H9 (cell line): ENCODE results near the gene AGBL3. TPM values are rescaled to one million over a fixed set of nuclear protein-coding genes. Genes with fewer than 3 reads are reported as not detected.

Experiments
- DNase-seq: peaks from one replicate; pipeline ENCODE4 v3.0.0-alpha.2; 2017
- H2AFZ ChIP-seq: one replicate; pipeline ENCODE4 v1.6.1; 2013; ENCODE audit warnings: mild to moderate bottlenecking, low read length, control low read depth, moderate library complexity
- H2AK5ac ChIP-seq: 2 replicates; pipeline ENCODE4 v1.6.1; 2013; ENCODE audit warnings: low read length, control low read depth, mixed read lengths; ENCODE audit not compliant: insufficient read length
- H2BK120ac ChIP-seq: one replicate; pipeline ENCODE4 v1.6.1; 2013; ENCODE audit warnings: low read depth, mild to moderate bottlenecking, low read length, control low read depth, inconsistent platforms; ENCODE audit not compliant: poor library complexity, severe bottlenecking
- H2BK12ac ChIP-seq: 2 replicates; pipeline ENCODE4 v1.6.1; 2013; ENCODE audit warnings: low read length, control low read depth, mixed read lengths, low read depth; ENCODE audit not compliant: insufficient read length
- H2BK15ac ChIP-seq: 2 replicates; pipeline ENCODE4 v1.6.1; 2013; ENCODE audit warnings: low read depth, low read length, control low read depth
- H2BK20ac ChIP-seq: one replicate; pipeline ENCODE4 v1.6.1; 2013; ENCODE audit warnings: low read depth, mild to moderate bottlenecking, low read length, control low read depth, inconsistent platforms; ENCODE audit not compliant: poor library complexity, severe bottlenecking
- H2BK5ac ChIP-seq: 2 replicates; pipeline ENCODE4 v1.6.1; 2013; ENCODE audit warnings: low read length, control low read depth, mixed read lengths; ENCODE audit not compliant: insufficient read length
- H3K14ac ChIP-seq: 2 replicates; pipeline ENCODE4 v1.6.1; 2013; ENCODE audit warnings: low read length, control low read depth; ENCODE audit not compliant: insufficient read depth
- H3K18ac ChIP-seq: 2 replicates; pipeline ENCODE4 v1.6.1; 2013; ENCODE audit warnings: low read depth, mild to moderate bottlenecking, mixed read lengths, low read length, control low read depth; ENCODE audit not compliant: insufficient read length
- H3K23ac ChIP-seq: 2 replicates; pipeline ENCODE4 v1.6.1; 2013; ENCODE audit warnings: low read length, control low read depth, mixed read lengths, low read depth; ENCODE audit not compliant: insufficient read length
- H3K23me2 ChIP-seq: 2 replicates; pipeline ENCODE4 v1.6.1; 2013; ENCODE audit warnings: low read depth, mild to moderate bottlenecking, mixed read lengths, low read length, control low read depth; ENCODE audit not compliant: insufficient read length, poor library complexity, severe bottlenecking
- H3K27ac ChIP-seq: 2 replicates; pipeline ENCODE4 v1.5.1; 2013; ENCODE audit warnings: low read length, control low read depth, mixed read lengths, low read depth; ENCODE audit not compliant: insufficient read length
- H3K27me3 ChIP-seq: 2 replicates; pipeline ENCODE4 v1.6.1; 2013; ENCODE audit warnings: low read length, control low read depth, inconsistent platforms; ENCODE audit not compliant: insufficient read depth
- H3K4ac ChIP-seq: 2 replicates; pipeline ENCODE4 v1.6.1; 2013; ENCODE audit warnings: low read depth, mild to moderate bottlenecking, control low read depth, inconsistent platforms, low read length, moderate library complexity
- H3K4me1 ChIP-seq: 2 replicates; pipeline ENCODE4 v1.6.1; 2013; ENCODE audit warnings: low read length, control low read depth, inconsistent platforms; ENCODE audit not compliant: insufficient read depth
- H3K4me2 ChIP-seq: 2 replicates; pipeline ENCODE4 v1.6.1; 2013; ENCODE audit warnings: low read length, control low read depth, mixed read lengths; ENCODE audit not compliant: insufficient read length, insufficient read depth
- H3K56ac ChIP-seq: 2 replicates; pipeline ENCODE4 v1.6.1; 2013; ENCODE audit warnings: low read depth, mild to moderate bottlenecking, mixed read lengths, low read length, control low read depth; ENCODE audit not compliant: insufficient read length
- H3K79me1 ChIP-seq: 2 replicates; pipeline ENCODE4 v1.6.1; 2013; ENCODE audit warnings: low read depth, mild to moderate bottlenecking, moderate library complexity, low read length, control low read depth, inconsistent platforms; ENCODE audit not compliant: insufficient read depth, poor library complexity, severe bottlenecking
- H3K79me2 ChIP-seq: 2 replicates; pipeline ENCODE4 v1.6.1; 2013; ENCODE audit warnings: low read length, control low read depth, inconsistent platforms; ENCODE audit not compliant: insufficient read depth
- H3K9ac ChIP-seq: 2 replicates; pipeline ENCODE4 v1.6.1; 2013; ENCODE audit warnings: low read length, control low read depth, mixed read lengths; ENCODE audit not compliant: insufficient read length; ENCODE audit errors: extremely low read depth
- H3K9me3 ChIP-seq: one replicate; pipeline ENCODE4 v1.6.1; 2013; ENCODE audit warnings: low read depth, low read length, inconsistent platforms; ENCODE audit not compliant: control insufficient read depth
- H3T11ph ChIP-seq: one replicate; pipeline ENCODE4 v1.6.1; 2013; ENCODE audit warnings: mild to moderate bottlenecking, low read length, control low read depth, inconsistent platforms
- H4K20me1 ChIP-seq: one replicate; pipeline ENCODE4 v1.6.1; 2013; ENCODE audit not compliant: control insufficient read depth, insufficient read length, insufficient read depth
- H4K5ac ChIP-seq: 2 replicates; pipeline ENCODE4 v1.6.1; 2013; ENCODE audit warnings: low read depth, mild to moderate bottlenecking, mixed read lengths, low read length, control low read depth; ENCODE audit not compliant: insufficient read length
- H4K8ac ChIP-seq: replicated peaks from 2 replicates; pipeline ENCODE4 v1.6.1; 2013; ENCODE audit warnings: low read length, control low read depth, mixed read lengths, low read depth; ENCODE audit not compliant: insufficient read length
- H4K91ac ChIP-seq: 2 replicates; pipeline ENCODE4 v1.6.1; 2013; ENCODE audit warnings: low read depth, mild to moderate bottlenecking, moderate library complexity, mixed read lengths, low read length, control low read depth; ENCODE audit not compliant: insufficient read length
- H3K27ac Mint-ChIP-seq, 3 experiments: 2 replicates in 2 of 3; 3 replicates in 1 of 3; pipeline ENCODE4 v1.8.0; 2020 to 2021; ENCODE audit warnings: mixed read lengths in 3 of 3, mild to moderate bottlenecking in 1 of 3, moderate library complexity in 1 of 3
- H3K27me3 Mint-ChIP-seq: 2 replicates; pipeline ENCODE4 v1.8.0; 2021; ENCODE audit warnings: low read depth, mild to moderate bottlenecking, moderate library complexity, mixed read lengths
- H3K36me3 Mint-ChIP-seq, 3 experiments: 2 replicates in 2 of 3; 3 replicates in 1 of 3; pipeline ENCODE4 v1.8.0; 2020 to 2021; ENCODE audit warnings: low read depth in 3 of 3, mixed read lengths in 3 of 3; ENCODE audit not compliant: insufficient read depth in 1 of 3
- H3K4me1 Mint-ChIP-seq, 2 experiments: 2 replicates each; pipeline ENCODE4 v1.8.0; 2020; ENCODE audit warnings: mixed read lengths in 2 of 2
- H3K4me3 Mint-ChIP-seq, 2 experiments: 2 replicates in 1 of 2; 3 replicates in 1 of 2; pipeline ENCODE4 v1.8.0; 2020 to 2021; ENCODE audit warnings: mild to moderate bottlenecking in 2 of 2, mixed read lengths in 2 of 2, moderate library complexity in 1 of 2
- H3K9me3 Mint-ChIP-seq, 2 experiments: 2 replicates in 1 of 2; 3 replicates in 1 of 2; pipeline ENCODE4 v1.8.0; 2020; ENCODE audit warnings: mild to moderate bottlenecking in 2 of 2, mixed read lengths in 2 of 2, moderate library complexity in 1 of 2
- WGBS: extraction: QIAGEN DNeasy Blood & Tissue Kit; methylation state at CpG from one replicate; pipeline ENCODE4 v1.1.7; 2013; ENCODE audit warnings: missing lambda C conversion rate, low lambda C conversion rate, mixed read lengths; ENCODE audit not compliant: insufficient read length; ENCODE audit errors: extremely low coverage; 5-methylcytosine and 5-hydroxymethylcytosine counted together
- total RNA-seq: library from RNA; stranded (reverse); gene quantifications from 2 replicates; pipeline ENCODE4 v1.2.1, GENCODE V29; 2021
- TF ChIP-seq, protein P1 (sequence below): fragments of 200-600 bp; sonication (generic); conservative IDR thresholded peaks from 3 replicates; pipeline ENCODE4 v1.8.0; 2021; ENCODE audit warnings: antibody characterized with exemption, mild to moderate bottlenecking

The AGBL3 gene
- total RNA-seq, 1 experiment from 2014 or later = 2.4 TPM

- H4K91ac ChIP-seq = no peak overlapping the region
- no peak overlapping the region for H3T11ph ChIP-seq
- no peaks in the 10 kb centered on the region for H3K4me1 Mint-ChIP-seq
- H3K4ac ChIP-seq = no peak overlapping the region
- no peak overlapping the region for H4K8ac ChIP-seq
- no peak overlapping the region for H2BK120ac ChIP-seq
- WGBS = no CpG with 5 or more reads among the region's 1 CpG
- H4K5ac ChIP-seq = no peak overlapping the region
- H3K27ac ChIP-seq = no peak overlapping the region
- no peak overlapping the region for H2AK5ac ChIP-seq
- H2BK20ac ChIP-seq = no peak overlapping the region
- no peaks in the 10 kb centered on the region for H3K27me3 Mint-ChIP-seq
- TF ChIP-seq, protein P1, sequence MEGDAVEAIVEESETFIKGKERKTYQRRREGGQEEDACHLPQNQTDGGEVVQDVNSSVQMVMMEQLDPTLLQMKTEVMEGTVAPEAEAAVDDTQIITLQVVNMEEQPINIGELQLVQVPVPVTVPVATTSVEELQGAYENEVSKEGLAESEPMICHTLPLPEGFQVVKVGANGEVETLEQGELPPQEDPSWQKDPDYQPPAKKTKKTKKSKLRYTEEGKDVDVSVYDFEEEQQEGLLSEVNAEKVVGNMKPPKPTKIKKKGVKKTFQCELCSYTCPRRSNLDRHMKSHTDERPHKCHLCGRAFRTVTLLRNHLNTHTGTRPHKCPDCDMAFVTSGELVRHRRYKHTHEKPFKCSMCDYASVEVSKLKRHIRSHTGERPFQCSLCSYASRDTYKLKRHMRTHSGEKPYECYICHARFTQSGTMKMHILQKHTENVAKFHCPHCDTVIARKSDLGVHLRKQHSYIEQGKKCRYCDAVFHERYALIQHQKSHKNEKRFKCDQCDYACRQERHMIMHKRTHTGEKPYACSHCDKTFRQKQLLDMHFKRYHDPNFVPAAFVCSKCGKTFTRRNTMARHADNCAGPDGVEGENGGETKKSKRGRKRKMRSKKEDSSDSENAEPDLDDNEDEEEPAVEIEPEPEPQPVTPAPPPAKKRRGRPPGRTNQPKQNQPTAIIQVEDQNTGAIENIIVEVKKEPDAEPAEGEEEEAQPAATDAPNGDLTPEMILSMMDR = no peak
- H3K4me3 Mint-ChIP-seq = no peak overlapping the region
- peaks cover 1 to 9% (median 3%) of the 10 kb centered on the region in 3 experiments; a peak in 5 of 7 replicates for H3K36me3 Mint-ChIP-seq
- H3K23ac ChIP-seq = no peak overlapping the region
- peaks cover 11 to 19% of the 10 kb centered on the region in 2 experiments for H3K9me3 Mint-ChIP-seq
- H2BK5ac ChIP-seq = no peak overlapping the region
- no peak overlapping the region for H3K56ac ChIP-seq
- H3K27me3 ChIP-seq = no peaks in the 10 kb centered on the region
- no peak overlapping the region for H2AFZ ChIP-seq
- H3K18ac ChIP-seq = no peak overlapping the region
- no peak for DNase-seq
- H3K14ac ChIP-seq = no peak overlapping the region
- no peaks in the 10 kb centered on the region for H3K9me3 ChIP-seq
- H3K23me2 ChIP-seq = no peaks in the 10 kb centered on the region
- no peaks in the 10 kb centered on the region for H3K4me1 ChIP-seq
- H2BK12ac ChIP-seq = no peak overlapping the region
- H3K4me2 ChIP-seq = no peak overlapping the region
- H2BK15ac ChIP-seq = no peak overlapping the region
- H3K79me2 ChIP-seq = no peaks in the 10 kb centered on the region
- no peak overlapping the region for H3K27ac Mint-ChIP-seq
- H3K79me1 ChIP-seq = no peaks in the 10 kb centered on the region
- H3K9ac ChIP-seq = no peak overlapping the region
- no peaks in the 10 kb centered on the region for H4K20me1 ChIP-seq
Measured at GRCh38 chr7:135088566-135088965, 102.3 kb downstream of the AGBL3 start.
